ENCODE data around the gene KCNIP3. TPM values are rescaled to one million over a fixed set of nuclear protein-coding genes. Genes with fewer than 3 reads are reported as not detected.

The KCNIP3 gene
- total RNA-seq, 2 donors from 2014 or later, result 1.6 to 2.9 TPM

GRCh38 chr2:95372845-95373244, 75.7 kb downstream of the KCNIP3 start:
- H3K27ac ChIP-seq, result no peak overlapping the region
- H3K27me3 ChIP-seq, result no peaks in the 10 kb centered on the region
- no peaks in the 10 kb centered on the region for H3K4me1 ChIP-seq
- ATAC-seq (no peak), DNase-seq (peak in 1 of 4 donors; percentile 2)
- no peaks in the 10 kb centered on the region for H3K9me3 ChIP-seq
- intact Hi-C loops (cut with DNase I), result no loop called here
- no peaks in the 10 kb centered on the region for H3K36me3 ChIP-seq (replicated peaks in 1 of 2; ENCODE audit: insufficient read depth in 1 of 2, low read depth in 2 of 2)
- no peak for TF ChIP-seq POLR2A (IDR thresholded peaks at IDR 0.05)
- 86 to 92% methylated on average over 6 to 8 of the region's 8 CpGs for WGBS, 2 donors
- no peak overlapping the region for H3K4me3 ChIP-seq

GRCh38 chr2:95374029-95374428, 76.9 kb downstream of the KCNIP3 start:
- no peak overlapping the region for H3K4me3 ChIP-seq
- TF ChIP-seq CTCF (IDR thresholded peaks at IDR 0.05) (no peak), POLR2A (IDR thresholded peaks at IDR 0.05) (no peak)
- WGBS, 2 donors, result 85 to 91% methylated on average over 4 to 6 of the region's 6 CpGs
- H3K36me3 ChIP-seq (replicated peaks in 1 of 2; ENCODE audit: insufficient read depth in 1 of 2, low read depth in 2 of 2), result no peaks in the 10 kb centered on the region
- DNase-seq (peak in 1 of 4 donors; percentile 1), ATAC-seq (no peak)
- intact Hi-C loops (cut with DNase I), result no loop called here
- no peaks in the 10 kb centered on the region for H3K27me3 ChIP-seq
- no peaks in the 10 kb centered on the region for H3K4me1 ChIP-seq
- H3K27ac ChIP-seq, result no peak overlapping the region
- no peaks in the 10 kb centered on the region for H3K9me3 ChIP-seq

GRCh38 chr2:95374451-95374920, 77.3 kb downstream of the KCNIP3 start:
- Histone ChIP-seq H3K4me3 (no peak overlapping the region), H3K27me3 (no peaks in the 10 kb centered on the region), H3K4me1 (no peaks in the 10 kb centered on the region), H3K36me3 (replicated peaks in 1 of 2; ENCODE audit: insufficient read depth in 1 of 2, low read depth in 2 of 2) (no peaks in the 10 kb centered on the region), H3K9me3 (no peaks in the 10 kb centered on the region), H3K27ac (no peak overlapping the region)
- ATAC-seq (no peak), DNase-seq (no peak)
- TF ChIP-seq POLR2A (IDR thresholded peaks at IDR 0.05) (no peak), CTCF (IDR thresholded peaks at IDR 0.05) (no peak)
- 92 to 100% methylated on average over 1 to 11 of the region's 11 CpGs for WGBS, 2 donors
- intact Hi-C loops (cut with DNase I), result no loop called here

GRCh38 chr2:95374921-95375471, 77.8 kb downstream of the KCNIP3 start:
- DNase-seq, result no peak
- intact Hi-C loops (cut with DNase I), result no loop called here
- TF ChIP-seq CTCF (IDR thresholded peaks at IDR 0.05), result no peak
- TF ChIP-seq POLR2A (IDR thresholded peaks at IDR 0.05), result no peak

GRCh38 chr2:95375532-95376150, 78.5 kb downstream of the KCNIP3 start:
- ATAC-seq, result no peak
- no peaks in the 10 kb centered on the region for H3K4me1 ChIP-seq
- TF ChIP-seq CTCF (IDR thresholded peaks at IDR 0.05), result no peak
- no peak for TF ChIP-seq POLR2A (IDR thresholded peaks at IDR 0.05)
- no peaks in the 10 kb centered on the region for H3K9me3 ChIP-seq
- H3K27ac ChIP-seq, result no peak overlapping the region
- 89 to 91% methylated on average over 21 of the region's 21 CpGs for WGBS, 2 donors
- H3K27me3 ChIP-seq, result no peaks in the 10 kb centered on the region
- no peak overlapping the region for H3K4me3 ChIP-seq
- H3K36me3 ChIP-seq (replicated peaks in 1 of 2; ENCODE audit: insufficient read depth in 1 of 2, low read depth in 2 of 2), result no peaks in the 10 kb centered on the region
- intact Hi-C loops (cut with DNase I), result no loop called here
- no peak for DNase-seq

More at GRCh38 chr2:95374921-95375471, 77.8 kb downstream of the KCNIP3 start:
- H3K27me3 ChIP-seq, result no peaks in the 10 kb centered on the region
- H3K4me3 ChIP-seq, result no peak overlapping the region
- H3K9me3 ChIP-seq, result no peaks in the 10 kb centered on the region
- no peaks in the 10 kb centered on the region for H3K36me3 ChIP-seq (replicated peaks in 1 of 2; ENCODE audit: insufficient read depth in 1 of 2, low read depth in 2 of 2)
- no peaks in the 10 kb centered on the region for H3K4me1 ChIP-seq
- no peak overlapping the region for H3K27ac ChIP-seq
- ATAC-seq, result no peak
- 79 to 83% methylated on average over 13 to 15 of the region's 15 CpGs for whole genome bisulfite sequencing, 2 donors

All from body of pancreas (tissue), 4 donors.